K562 (cell line): ENCODE data around the gene DAD1. TPM values are rescaled to one million over a fixed set of nuclear protein-coding genes. Genes with fewer than 3 reads are reported as not detected.
A peak's percentile ranks its signal among the peaks of the same experiment; 100 is the strongest.

Source experiments
- CBFB ChIP-seq: sonication (generic); formaldehyde crosslinking; IDR thresholded peaks from 2 replicates; pipeline ENCODE4 v1.4.0; 2020; ENCODE audit warnings: mild to moderate bottlenecking, missing genetic modification reagents
- CCAR2 ChIP-seq: fragments of 200-400 bp; formaldehyde crosslinking; IDR thresholded peaks from 2 replicates; pipeline ENCODE4 v1.6.1; 2017; ENCODE audit warnings: mild to moderate bottlenecking, low read depth, low read length
- FOS ChIP-seq: IDR thresholded peaks from 3 replicates; pipeline ENCODE4 v1.6.1; 2011; ENCODE audit not compliant: insufficient read length; ENCODE audit errors: extremely low read depth
- HSF4 ChIP-seq: fragments of 250-450 bp; sonication (Bioruptor Pico); IDR thresholded peaks from 2 replicates; pipeline ENCODE4 v2.1.2; 2022; ENCODE audit warnings: mild to moderate bottlenecking, moderate library complexity, borderline replicate concordance
- MCM3 ChIP-seq: fragments of 450-650 bp; IDR thresholded peaks from 2 replicates; pipeline ENCODE4 v1.6.1; 2016
- MECOM ChIP-seq: fragments of 250-450 bp; sonication (Bioruptor Pico); IDR thresholded peaks from 2 replicates; pipeline ENCODE4 v1.8.0; 2022; ENCODE audit warnings: inconsistent platforms
- RBBP5 ChIP-seq: fragments of 200-600 bp; sonication (generic); IDR thresholded peaks from 2 replicates; pipeline ENCODE4 v1.6.1; 2012; ENCODE audit warnings: borderline replicate concordance, mild to moderate bottlenecking, low read length, control low read depth, inconsistent platforms; ENCODE audit not compliant: insufficient read depth, poor library complexity, severe bottlenecking
- SMARCA5 ChIP-seq: fragments of 450-650 bp; IDR thresholded peaks from 2 replicates; pipeline ENCODE4 v1.6.1; 2016
- TSC22D4 ChIP-seq: fragments of 450-650 bp; IDR thresholded peaks from 2 replicates; pipeline ENCODE4 v1.6.1; 2016; ENCODE audit warnings: missing genetic modification characterization, missing biosample characterization, control low read depth
- ZNF174 ChIP-seq: fragments of 250-450 bp; sonication (Bioruptor Pico); IDR thresholded peaks from 2 replicates; pipeline ENCODE4 v1.4.0; 2020; ENCODE audit warnings: mild to moderate bottlenecking
- ZNF79 ChIP-seq: fragments of 250-450 bp; sonication (Bioruptor Pico); IDR thresholded peaks from 2 replicates; pipeline ENCODE4 v1.4.0; 2020; ENCODE audit warnings: low read depth, mild to moderate bottlenecking, moderate library complexity
- polyA plus RNA-seq, 8 experiments: library from polyadenylated mRNA; depleted of rRNA in 4 of 8; stranded (reverse) in 5 of 8; unstranded in 3 of 8; fragments of >200 nt; fragmentation: Nextera tagmentation in 2 of 8; fragmentation: Illumina TruSeq in 1 of 8; extraction: Ambion mirVana in 2 of 8; extraction: Trizol in 1 of 8; gene quantifications; 2 replicates each; pipeline versions ENCODE4 v1.2.1 to v1.2.3, GENCODE V29; 2011 to 2014; ENCODE audit warnings: inconsistent platforms in 1 of 8, missing spikeins in 1 of 8
- total RNA-seq, 7 experiments: library from RNA; depleted of rRNA in 6 of 7; stranded (reverse); fragments of >200 nt in 6 of 7; fragmentation: Illumina TruSeq in 2 of 7; extraction: Trizol in 2 of 7; gene quantifications; 2 replicates each; pipeline versions ENCODE4 v1.2.1 to v1.2.3, GENCODE V29; 2011 to 2021; ENCODE audit warnings: low replicate concordance in 1 of 7
- TF ChIP-seq, protein P1 (sequence below): fragments of 200-800 bp; sonication (Bioruptor generic); IDR thresholded peaks from 2 replicates; pipeline ENCODE4 v1.6.1; 2016; ENCODE audit warnings: missing genetic modification characterization, missing compliant biosample characterization
- TF ChIP-seq, protein P2 (sequence below), 2 experiments: fragments of 450-650 bp in 1 of 2; sonication (generic) in 1 of 2; formaldehyde crosslinking in 1 of 2; IDR thresholded peaks in 1 of 2; conservative IDR thresholded peaks in 1 of 2; 2 replicates each; pipeline versions ENCODE4 v1.6.1 to v1.8.1; 2016 to 2023; ENCODE audit warnings: mild to moderate bottlenecking in 2 of 2, moderate library complexity in 2 of 2, inconsistent platforms in 1 of 2, missing genetic modification reagents in 1 of 2
- TF ChIP-seq, protein P3 (sequence below), 2 experiments: fragments of 450-650 bp; IDR thresholded peaks; 2 replicates each; pipeline ENCODE4 v1.6.1; 2018; ENCODE audit warnings: mild to moderate bottlenecking in 2 of 2, low read depth in 1 of 2; ENCODE audit not compliant: partially characterized antibody in 2 of 2
- TF ChIP-seq, protein P4 (sequence below): fragments of 250-450 bp; sonication (Bioruptor Pico); IDR thresholded peaks from 2 replicates; pipeline ENCODE4 v1.8.0; 2021; ENCODE audit warnings: moderate library complexity, mild to moderate bottlenecking, inconsistent platforms
- TF ChIP-seq, protein P5 (sequence below): sonication (generic); formaldehyde crosslinking; IDR thresholded peaks from 2 replicates; pipeline ENCODE4 v1.8.1; 2023; ENCODE audit warnings: mild to moderate bottlenecking, missing genetic modification reagents

DAD1 gene
- total and polyA plus RNA-seq, 9 of the 15 experiments (the other 6 are each of a cell fraction or from before 2014, with no cell fraction given): 104 to 617 (median 222) TPM

DNA sequence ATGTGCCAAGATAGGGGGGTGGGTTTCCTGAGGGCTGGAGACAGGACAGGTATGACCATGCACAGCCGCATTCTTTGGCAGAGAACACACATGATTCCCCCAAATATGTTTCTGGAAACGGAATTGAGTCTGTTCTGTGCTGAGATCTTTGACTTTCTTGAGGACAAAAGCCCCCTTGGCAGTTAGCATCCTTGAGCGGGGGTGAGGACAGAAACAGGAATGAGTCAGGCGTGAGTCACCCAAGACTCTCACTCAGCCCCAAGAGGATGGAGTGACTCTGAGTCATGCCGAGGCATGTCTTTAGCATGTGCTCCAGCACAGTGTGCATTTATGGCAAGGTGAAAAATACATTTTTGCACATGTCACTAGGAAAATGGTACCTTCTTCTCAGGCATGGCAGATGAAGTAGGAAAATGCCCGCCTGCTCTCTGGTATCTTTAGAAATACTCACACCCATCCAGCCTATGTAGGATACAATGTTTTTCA lies 52.1 kb downstream of the DAD1 start (continued):
- TF ChIP-seq, protein P1, sequence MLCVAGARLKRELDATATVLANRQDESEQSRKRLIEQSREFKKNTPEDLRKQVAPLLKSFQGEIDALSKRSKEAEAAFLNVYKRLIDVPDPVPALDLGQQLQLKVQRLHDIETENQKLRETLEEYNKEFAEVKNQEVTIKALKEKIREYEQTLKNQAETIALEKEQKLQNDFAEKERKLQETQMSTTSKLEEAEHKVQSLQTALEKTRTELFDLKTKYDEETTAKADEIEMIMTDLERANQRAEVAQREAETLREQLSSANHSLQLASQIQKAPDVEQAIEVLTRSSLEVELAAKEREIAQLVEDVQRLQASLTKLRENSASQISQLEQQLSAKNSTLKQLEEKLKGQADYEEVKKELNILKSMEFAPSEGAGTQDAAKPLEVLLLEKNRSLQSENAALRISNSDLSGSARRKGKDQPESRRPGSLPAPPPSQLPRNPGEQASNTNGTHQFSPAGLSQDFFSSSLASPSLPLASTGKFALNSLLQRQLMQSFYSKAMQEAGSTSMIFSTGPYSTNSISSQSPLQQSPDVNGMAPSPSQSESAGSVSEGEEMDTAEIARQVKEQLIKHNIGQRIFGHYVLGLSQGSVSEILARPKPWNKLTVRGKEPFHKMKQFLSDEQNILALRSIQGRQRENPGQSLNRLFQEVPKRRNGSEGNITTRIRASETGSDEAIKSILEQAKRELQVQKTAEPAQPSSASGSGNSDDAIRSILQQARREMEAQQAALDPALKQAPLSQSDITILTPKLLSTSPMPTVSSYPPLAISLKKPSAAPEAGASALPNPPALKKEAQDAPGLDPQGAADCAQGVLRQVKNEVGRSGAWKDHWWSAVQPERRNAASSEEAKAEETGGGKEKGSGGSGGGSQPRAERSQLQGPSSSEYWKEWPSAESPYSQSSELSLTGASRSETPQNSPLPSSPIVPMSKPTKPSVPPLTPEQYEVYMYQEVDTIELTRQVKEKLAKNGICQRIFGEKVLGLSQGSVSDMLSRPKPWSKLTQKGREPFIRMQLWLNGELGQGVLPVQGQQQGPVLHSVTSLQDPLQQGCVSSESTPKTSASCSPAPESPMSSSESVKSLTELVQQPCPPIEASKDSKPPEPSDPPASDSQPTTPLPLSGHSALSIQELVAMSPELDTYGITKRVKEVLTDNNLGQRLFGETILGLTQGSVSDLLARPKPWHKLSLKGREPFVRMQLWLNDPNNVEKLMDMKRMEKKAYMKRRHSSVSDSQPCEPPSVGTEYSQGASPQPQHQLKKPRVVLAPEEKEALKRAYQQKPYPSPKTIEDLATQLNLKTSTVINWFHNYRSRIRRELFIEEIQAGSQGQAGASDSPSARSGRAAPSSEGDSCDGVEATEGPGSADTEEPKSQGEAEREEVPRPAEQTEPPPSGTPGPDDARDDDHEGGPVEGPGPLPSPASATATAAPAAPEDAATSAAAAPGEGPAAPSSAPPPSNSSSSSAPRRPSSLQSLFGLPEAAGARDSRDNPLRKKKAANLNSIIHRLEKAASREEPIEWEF (CRISPR knock-in tag): no peak
- TF ChIP-seq, protein P2, sequence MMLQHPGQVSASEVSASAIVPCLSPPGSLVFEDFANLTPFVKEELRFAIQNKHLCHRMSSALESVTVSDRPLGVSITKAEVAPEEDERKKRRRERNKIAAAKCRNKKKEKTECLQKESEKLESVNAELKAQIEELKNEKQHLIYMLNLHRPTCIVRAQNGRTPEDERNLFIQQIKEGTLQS (IDR thresholded peaks at IDR 0.05): peak; percentile 98
- TF ChIP-seq, protein P2 (CRISPR knock-in tag; conservative IDR thresholded peaks at IDR 0.05): peak; percentile 87
- TF ChIP-seq, protein P3, sequence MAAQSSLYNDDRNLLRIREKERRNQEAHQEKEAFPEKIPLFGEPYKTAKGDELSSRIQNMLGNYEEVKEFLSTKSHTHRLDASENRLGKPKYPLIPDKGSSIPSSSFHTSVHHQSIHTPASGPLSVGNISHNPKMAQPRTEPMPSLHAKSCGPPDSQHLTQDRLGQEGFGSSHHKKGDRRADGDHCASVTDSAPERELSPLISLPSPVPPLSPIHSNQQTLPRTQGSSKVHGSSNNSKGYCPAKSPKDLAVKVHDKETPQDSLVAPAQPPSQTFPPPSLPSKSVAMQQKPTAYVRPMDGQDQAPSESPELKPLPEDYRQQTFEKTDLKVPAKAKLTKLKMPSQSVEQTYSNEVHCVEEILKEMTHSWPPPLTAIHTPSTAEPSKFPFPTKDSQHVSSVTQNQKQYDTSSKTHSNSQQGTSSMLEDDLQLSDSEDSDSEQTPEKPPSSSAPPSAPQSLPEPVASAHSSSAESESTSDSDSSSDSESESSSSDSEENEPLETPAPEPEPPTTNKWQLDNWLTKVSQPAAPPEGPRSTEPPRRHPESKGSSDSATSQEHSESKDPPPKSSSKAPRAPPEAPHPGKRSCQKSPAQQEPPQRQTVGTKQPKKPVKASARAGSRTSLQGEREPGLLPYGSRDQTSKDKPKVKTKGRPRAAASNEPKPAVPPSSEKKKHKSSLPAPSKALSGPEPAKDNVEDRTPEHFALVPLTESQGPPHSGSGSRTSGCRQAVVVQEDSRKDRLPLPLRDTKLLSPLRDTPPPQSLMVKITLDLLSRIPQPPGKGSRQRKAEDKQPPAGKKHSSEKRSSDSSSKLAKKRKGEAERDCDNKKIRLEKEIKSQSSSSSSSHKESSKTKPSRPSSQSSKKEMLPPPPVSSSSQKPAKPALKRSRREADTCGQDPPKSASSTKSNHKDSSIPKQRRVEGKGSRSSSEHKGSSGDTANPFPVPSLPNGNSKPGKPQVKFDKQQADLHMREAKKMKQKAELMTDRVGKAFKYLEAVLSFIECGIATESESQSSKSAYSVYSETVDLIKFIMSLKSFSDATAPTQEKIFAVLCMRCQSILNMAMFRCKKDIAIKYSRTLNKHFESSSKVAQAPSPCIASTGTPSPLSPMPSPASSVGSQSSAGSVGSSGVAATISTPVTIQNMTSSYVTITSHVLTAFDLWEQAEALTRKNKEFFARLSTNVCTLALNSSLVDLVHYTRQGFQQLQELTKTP (IDR thresholded peaks at IDR 0.05; ENCODE audit: low read depth in 1 of 2, partially characterized antibody in 2 of 2): peak in 1 of 2 experiments; percentile 40
- TF ChIP-seq CCAR2 (no peak), FOS (peak; percentile 83), RBBP5 (no peak), MCM3 (no peak), TSC22D4 (tag) (no peak), CBFB (CRISPR knock-in tag) (no peak), SMARCA5 (no peak), ZNF174 (CRISPR knock-in tag) (no peak), MECOM (CRISPR knock-in tag) (no peak), HSF4 (CRISPR knock-in tag) (no peak), ZNF79 (CRISPR knock-in tag) (no peak)
- TF ChIP-seq, protein P4, sequence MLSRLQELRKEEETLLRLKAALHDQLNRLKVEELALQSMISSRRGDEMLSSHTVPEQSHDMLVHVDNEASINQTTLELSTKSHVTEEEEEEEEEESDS (CRISPR knock-in tag): no peak
- TF ChIP-seq, protein P5, sequence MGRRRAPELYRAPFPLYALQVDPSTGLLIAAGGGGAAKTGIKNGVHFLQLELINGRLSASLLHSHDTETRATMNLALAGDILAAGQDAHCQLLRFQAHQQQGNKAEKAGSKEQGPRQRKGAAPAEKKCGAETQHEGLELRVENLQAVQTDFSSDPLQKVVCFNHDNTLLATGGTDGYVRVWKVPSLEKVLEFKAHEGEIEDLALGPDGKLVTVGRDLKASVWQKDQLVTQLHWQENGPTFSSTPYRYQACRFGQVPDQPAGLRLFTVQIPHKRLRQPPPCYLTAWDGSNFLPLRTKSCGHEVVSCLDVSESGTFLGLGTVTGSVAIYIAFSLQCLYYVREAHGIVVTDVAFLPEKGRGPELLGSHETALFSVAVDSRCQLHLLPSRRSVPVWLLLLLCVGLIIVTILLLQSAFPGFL (CRISPR knock-in tag): no peak
